HG02852 (cell line): ENCODE results near the gene CHRNA4.
"Not testable (repeated sequence)": the region's sequence is repeated elsewhere in the genome, so short reads cannot be mapped to it uniquely, and the experiment has no call there.

Experiments used
- ATAC-seq: cut with Tn5 transposase; IDR thresholded peaks from one replicate; pipeline ENCODE4 v1.9.1; 2021; ENCODE audit warnings: mild to moderate bottlenecking, moderate library complexity; ENCODE audit not compliant: unreplicated experiment

The CHRNA4 gene

GRCh38 chr20:63311186-63311832 is 49.8 kb downstream of the CHRNA4 start:
- ATAC-seq, result no peak

- ATAC-seq, result no peak
Measured at GRCh38 chr20:63310265-63310991, 50.7 kb downstream of the CHRNA4 start.

GRCh38 chr20:63309261-63310071 is 51.7 kb downstream of the CHRNA4 start:
- no peak for ATAC-seq

- ATAC-seq, result no peak
Measured at GRCh38 chr20:63308218-63308911, 52.8 kb downstream of the CHRNA4 start.

GRCh38 chr20:63307538-63308217 is 53.5 kb downstream of the CHRNA4 start:
- no peak for ATAC-seq

GRCh38 chr20:63306673-63307537 is 54.2 kb downstream of the CHRNA4 start:
- ATAC-seq, result no peak

GRCh38 chr20:63305933-63306672 is 55.0 kb downstream of the CHRNA4 start:
- ATAC-seq, result not testable (repeated sequence)

GRCh38 chr20:63305393-63305792 is 55.8 kb downstream of the CHRNA4 start:
- no peak for ATAC-seq

GRCh38 chr20:63303095-63303666 is 58.0 kb downstream of the CHRNA4 start:
- no peak for ATAC-seq

- no peak for ATAC-seq
Measured at GRCh38 chr20:63301671-63302070, 59.5 kb downstream of the CHRNA4 start.

- no peak for ATAC-seq
Measured at GRCh38 chr20:63298731-63299312, 62.3 kb downstream of the CHRNA4 start.

- no peak for ATAC-seq
Measured at GRCh38 chr20:63297796-63298572, 63.2 kb downstream of the CHRNA4 start.

GRCh38 chr20:63297371-63297781 is 63.8 kb downstream of the CHRNA4 start:
- no peak for ATAC-seq

- ATAC-seq, result no peak
Measured at GRCh38 chr20:63296531-63297299, 64.4 kb downstream of the CHRNA4 start.

GRCh38 chr20:63295846-63296245 is 65.3 kb downstream of the CHRNA4 start:
- no peak for ATAC-seq

GRCh38 chr20:63295422-63295821 is 65.7 kb downstream of the CHRNA4 start:
- no peak for ATAC-seq

- no peak for ATAC-seq
Measured at GRCh38 chr20:63295018-63295417, 66.1 kb downstream of the CHRNA4 start.
